SKM-1 treated with dmso at 0.1 percent for 144 hours (cell line): Measurements from ENCODE around the gene SYT6.

Experiments
- DNase-seq: peaks from one replicate; lab custom pipeline; 2025; ENCODE audit not compliant: unreplicated experiment; lab: John Stamatoyannopoulos, UW

The SYT6 gene

GRCh38 chr1:114155706-114156105 lies 2.0 kb upstream of the SYT6 start:
- no peak for DNase-seq

- no peak for DNase-seq
Observed at GRCh38 chr1:114154963-114155322, 1.3 kb upstream of the SYT6 start.

- no peak for DNase-seq
Observed at GRCh38 chr1:114154146-114154962, 685 bp upstream of the SYT6 start.

- DNase-seq, result no peak
Observed at GRCh38 chr1:114152508-114153260, 985 bp downstream of the SYT6 start.

GRCh38 chr1:114152089-114152507 lies 1.6 kb downstream of the SYT6 start:
- no peak for DNase-seq

GRCh38 chr1:114150016-114150415 lies 3.7 kb downstream of the SYT6 start:
- DNase-seq, result no peak

- DNase-seq, result no peak
Observed at GRCh38 chr1:114149211-114149610, 4.5 kb downstream of the SYT6 start.

GRCh38 chr1:114145504-114146151 lies 8.0 kb downstream of the SYT6 start:
- DNase-seq, result no peak

- no peak for DNase-seq
Observed at GRCh38 chr1:114144016-114144415, 9.7 kb downstream of the SYT6 start.

- DNase-seq, result no peak
Observed at GRCh38 chr1:114139540-114139939, 14.1 kb downstream of the SYT6 start.

GRCh38 chr1:114137497-114137896 lies 16.2 kb downstream of the SYT6 start:
- no peak for DNase-seq

GRCh38 chr1:114135786-114136185 lies 17.9 kb downstream of the SYT6 start:
- DNase-seq, result no peak

- DNase-seq, result no peak
Observed at GRCh38 chr1:114134518-114134917, 19.2 kb downstream of the SYT6 start.

- DNase-seq, result no peak
Observed at GRCh38 chr1:114133129-114133528, 20.5 kb downstream of the SYT6 start.

GRCh38 chr1:114131526-114132220 lies 22.0 kb downstream of the SYT6 start:
- DNase-seq, result no peak

GRCh38 chr1:114130846-114131525 lies 22.7 kb downstream of the SYT6 start:
- no peak for DNase-seq

GRCh38 chr1:114130213-114130612 lies 23.5 kb downstream of the SYT6 start:
- DNase-seq, result no peak

- DNase-seq, result no peak
Observed at GRCh38 chr1:114128293-114128692, 25.4 kb downstream of the SYT6 start.

- DNase-seq, result no peak
Observed at GRCh38 chr1:114126261-114127095, 27.2 kb downstream of the SYT6 start.

- no peak for DNase-seq
Observed at GRCh38 chr1:114124644-114125043, 29.0 kb downstream of the SYT6 start.
